ENCODE data around the gene USP33.
"Not testable (repeated sequence)": the region's sequence is repeated elsewhere in the genome, so short reads cannot be mapped to it uniquely, and the experiment has no call there.

USP33 gene

GRCh38 chr1:77652970-77653516, 106.6 kb downstream of the USP33 start:
- H3K4me2 ChIP-seq (ENCODE audit: low read length): no peak overlapping the region
- peaks cover 98% of the 10 kb centered on the region for H3K79me2 ChIP-seq (ENCODE audit: control insufficient read depth, low read length)
- peaks cover 15% of the 10 kb centered on the region for H3K4me1 ChIP-seq (ENCODE audit: control insufficient read depth, low read length)
- no peaks in the 10 kb centered on the region for H3K27me3 ChIP-seq (ENCODE audit: control insufficient read depth, low read length)
- H3K36me3 ChIP-seq (ENCODE audit: control insufficient read depth, low read length): peaks cover 14% of the 10 kb centered on the region
- peaks cover 3% of the 10 kb centered on the region; the same call in 1 of the 2 replicates for H3F3A ChIP-seq (ENCODE audit: control insufficient read depth, insufficient read depth)
- no peaks in the 10 kb centered on the region for H3K9me2 ChIP-seq (replicated peaks; ENCODE audit: control insufficient read depth, low read length)
- no peak overlapping the region for H3K27ac ChIP-seq (ENCODE audit: low read depth, low read length)
- no peaks in the 10 kb centered on the region; the same call in 1 of the 2 replicates for H3K9me3 ChIP-seq (ENCODE audit: control insufficient read depth, insufficient read depth, low read length)
- H3K4me3 ChIP-seq (ENCODE audit: low read length): no peak overlapping the region
- no peak for TF ChIP-seq CTCF (IDR thresholded peaks at IDR 0.05; ENCODE audit: low read depth, low read length, poor library complexity, severe bottlenecking)
- no peak for TF ChIP-seq EZH2phosphoT487 (IDR thresholded peaks at IDR 0.05; ENCODE audit: borderline replicate concordance, low read length)
- no peaks in the 10 kb centered on the region for H4K20me1 ChIP-seq (ENCODE audit: control insufficient read depth, insufficient read depth, low read depth, low read length)

- H3K4me2 ChIP-seq (ENCODE audit: low read length): peak overlapping the region; percentile 22; the same call in 1 of the 2 replicates
- no peaks in the 10 kb centered on the region; the same call in 1 of the 2 replicates for H3K9me3 ChIP-seq (ENCODE audit: control insufficient read depth, insufficient read depth, low read length)
- TF ChIP-seq CTCF (IDR thresholded peaks at IDR 0.05; ENCODE audit: low read depth, low read length, poor library complexity, severe bottlenecking): no peak
- TF ChIP-seq EZH2phosphoT487 (IDR thresholded peaks at IDR 0.05; ENCODE audit: borderline replicate concordance, low read length): no peak
- H3K27ac ChIP-seq (ENCODE audit: low read depth, low read length): no peak overlapping the region
- no peak overlapping the region for H3K4me3 ChIP-seq (ENCODE audit: low read length)
- peaks cover 3% of the 10 kb centered on the region; the same call in 1 of the 2 replicates for H3F3A ChIP-seq (ENCODE audit: control insufficient read depth, insufficient read depth)
- no peaks in the 10 kb centered on the region for H3K9me2 ChIP-seq (replicated peaks; ENCODE audit: control insufficient read depth, low read length)
- no peaks in the 10 kb centered on the region for H3K27me3 ChIP-seq (ENCODE audit: control insufficient read depth, low read length)
- peaks cover 15% of the 10 kb centered on the region for H3K4me1 ChIP-seq (ENCODE audit: control insufficient read depth, low read length)
- peaks cover 19% of the 10 kb centered on the region for H3K36me3 ChIP-seq (ENCODE audit: control insufficient read depth, low read length)
- H4K20me1 ChIP-seq (ENCODE audit: control insufficient read depth, insufficient read depth, low read depth, low read length): no peaks in the 10 kb centered on the region
- peaks cover 98% of the 10 kb centered on the region for H3K79me2 ChIP-seq (ENCODE audit: control insufficient read depth, low read length)
Observed at GRCh38 chr1:77652268-77652667, 107.4 kb downstream of the USP33 start.

GRCh38 chr1:77649127-77649526, 110.5 kb downstream of the USP33 start:
- Histone ChIP-seq H4K20me1 (ENCODE audit: control insufficient read depth, insufficient read depth, low read depth, low read length) (no peaks in the 10 kb centered on the region), H3K36me3 (ENCODE audit: control insufficient read depth, low read length) (peaks cover 26% of the 10 kb centered on the region), H3K4me3 (ENCODE audit: low read length) (no peak overlapping the region)

GRCh38 chr1:77646224-77646623, 113.4 kb downstream of the USP33 start:
- H3K4me3 ChIP-seq (ENCODE audit: low read length); H3K9me3 ChIP-seq (ENCODE audit: control insufficient read depth, insufficient read depth, low read length); H3K4me2 ChIP-seq (ENCODE audit: low read length); H4K20me1 ChIP-seq (ENCODE audit: control insufficient read depth, insufficient read depth, low read depth, low read length); H3K27me3 ChIP-seq (ENCODE audit: control insufficient read depth, low read length); H3K4me1 ChIP-seq (ENCODE audit: control insufficient read depth, low read length); H3K9me2 ChIP-seq (replicated peaks; ENCODE audit: control insufficient read depth, low read length); H3F3A ChIP-seq (ENCODE audit: control insufficient read depth, insufficient read depth); H3K27ac ChIP-seq (ENCODE audit: low read depth, low read length): not testable (repeated sequence)
- peaks cover 93% of the 10 kb centered on the region for H3K79me2 ChIP-seq (ENCODE audit: control insufficient read depth, low read length)
- peaks cover 21% of the 10 kb centered on the region for H3K36me3 ChIP-seq (ENCODE audit: control insufficient read depth, low read length)

More at GRCh38 chr1:77649127-77649526, 110.5 kb downstream of the USP33 start:
- Histone ChIP-seq H3K79me2 (ENCODE audit: control insufficient read depth, low read length) (peaks cover 97% of the 10 kb centered on the region), H3K9me2 (replicated peaks; ENCODE audit: control insufficient read depth, low read length) (no peaks in the 10 kb centered on the region), H3K27me3 (ENCODE audit: control insufficient read depth, low read length) (no peaks in the 10 kb centered on the region), H3K4me1 (ENCODE audit: control insufficient read depth, low read length) (peaks cover 15% of the 10 kb centered on the region), H3K27ac (ENCODE audit: low read depth, low read length) (no peak overlapping the region), H3K4me2 (ENCODE audit: low read length) (no peak overlapping the region), H3F3A (ENCODE audit: control insufficient read depth, insufficient read depth) (no peaks in the 10 kb centered on the region), H3K9me3 (ENCODE audit: control insufficient read depth, insufficient read depth, low read length) (no peaks in the 10 kb centered on the region; the same call in 1 of the 2 replicates)
- TF ChIP-seq EZH2phosphoT487 (IDR thresholded peaks at IDR 0.05; ENCODE audit: borderline replicate concordance, low read length) (no peak), CTCF (IDR thresholded peaks at IDR 0.05; ENCODE audit: low read depth, low read length, poor library complexity, severe bottlenecking) (no peak)

Measured in DOHH2 (cell line).